ENCODE data around the gene NCAPG2.

Gene NCAPG2

DNA sequence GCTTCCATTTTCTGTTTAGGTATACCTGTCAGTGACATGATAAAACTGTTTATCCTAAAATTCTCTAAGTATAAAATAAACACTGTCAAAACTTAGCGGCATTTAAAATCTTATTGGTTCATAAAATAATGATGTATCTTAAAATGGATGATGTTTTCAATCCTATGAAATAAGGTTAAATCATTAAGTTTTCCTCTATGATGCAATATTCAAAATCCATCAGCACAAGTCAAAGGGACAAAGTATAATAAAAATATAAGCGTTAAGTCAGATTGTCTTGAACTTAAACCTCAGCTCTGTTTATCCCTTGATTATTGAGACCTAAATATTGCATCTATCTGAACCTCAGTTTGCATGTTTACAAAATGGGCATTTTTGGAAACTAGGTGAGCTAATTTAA is 46.6 kb upstream of the NCAPG2 start:
- Histone ChIP-seq H3K4me3 (ENCODE audit: low read length, poor library complexity, severe bottlenecking) (no peak overlapping the region), H4K20me1 (ENCODE audit: insufficient read depth, low read length, poor library complexity, severe bottlenecking) (no peaks in the 10 kb centered on the region), H3K27me3 (ENCODE audit: insufficient read depth, low read length, poor library complexity, severe bottlenecking) (no peaks in the 10 kb centered on the region), H3K4me2 (ENCODE audit: low read depth, low read length, poor library complexity, severe bottlenecking) (no peak overlapping the region), H3K9me3 (ENCODE audit: insufficient read depth, low read depth, low read length) (no peaks in the 10 kb centered on the region), H3K36me3 (ENCODE audit: insufficient read depth, low read length) (peaks cover 82% of the 10 kb centered on the region), H3F3A (ENCODE audit: low read depth) (no peaks in the 10 kb centered on the region), H3K9me2 (replicated peaks; ENCODE audit: low read depth, low read length) (no peaks in the 10 kb centered on the region), H2AFZ (ENCODE audit: low read length) (no peak overlapping the region), H3K4me1 (ENCODE audit: insufficient read depth, low read length, poor library complexity, severe bottlenecking) (no peaks in the 10 kb centered on the region), H3K9ac (ENCODE audit: low read depth, low read length, poor library complexity, severe bottlenecking) (no peak overlapping the region), H3K79me2 (ENCODE audit: insufficient read depth, low read length) (no peaks in the 10 kb centered on the region)
- TF ChIP-seq, protein P1, sequence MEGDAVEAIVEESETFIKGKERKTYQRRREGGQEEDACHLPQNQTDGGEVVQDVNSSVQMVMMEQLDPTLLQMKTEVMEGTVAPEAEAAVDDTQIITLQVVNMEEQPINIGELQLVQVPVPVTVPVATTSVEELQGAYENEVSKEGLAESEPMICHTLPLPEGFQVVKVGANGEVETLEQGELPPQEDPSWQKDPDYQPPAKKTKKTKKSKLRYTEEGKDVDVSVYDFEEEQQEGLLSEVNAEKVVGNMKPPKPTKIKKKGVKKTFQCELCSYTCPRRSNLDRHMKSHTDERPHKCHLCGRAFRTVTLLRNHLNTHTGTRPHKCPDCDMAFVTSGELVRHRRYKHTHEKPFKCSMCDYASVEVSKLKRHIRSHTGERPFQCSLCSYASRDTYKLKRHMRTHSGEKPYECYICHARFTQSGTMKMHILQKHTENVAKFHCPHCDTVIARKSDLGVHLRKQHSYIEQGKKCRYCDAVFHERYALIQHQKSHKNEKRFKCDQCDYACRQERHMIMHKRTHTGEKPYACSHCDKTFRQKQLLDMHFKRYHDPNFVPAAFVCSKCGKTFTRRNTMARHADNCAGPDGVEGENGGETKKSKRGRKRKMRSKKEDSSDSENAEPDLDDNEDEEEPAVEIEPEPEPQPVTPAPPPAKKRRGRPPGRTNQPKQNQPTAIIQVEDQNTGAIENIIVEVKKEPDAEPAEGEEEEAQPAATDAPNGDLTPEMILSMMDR (conservative IDR thresholded peaks at IDR 0.05; ENCODE audit: low read length) = no peak
- TF ChIP-seq EZH2phosphoT487 (IDR thresholded peaks at IDR 0.05; ENCODE audit: borderline replicate concordance) = no peak

DNA sequence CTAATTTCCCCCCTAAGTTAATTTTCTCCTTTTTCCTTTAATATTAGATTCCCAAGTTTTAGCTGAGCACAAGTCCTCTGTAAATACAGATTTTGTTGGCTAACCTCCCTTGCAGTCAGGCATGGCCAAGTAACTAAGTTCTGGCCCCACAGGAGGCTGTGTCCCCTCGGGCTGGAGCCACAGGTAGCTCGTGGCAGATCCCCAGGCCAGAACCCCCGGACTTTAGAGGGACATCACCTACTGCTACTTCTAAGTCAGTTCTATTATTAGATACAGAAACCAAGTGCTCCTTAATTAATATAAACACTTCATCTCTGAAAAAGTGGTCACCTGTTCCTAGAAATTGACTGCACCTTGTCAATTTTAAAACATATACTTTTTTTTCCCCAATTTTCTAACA is 46.1 kb upstream of the NCAPG2 start:
- Histone ChIP-seq H3F3A (ENCODE audit: low read depth) (no peaks in the 10 kb centered on the region), H3K9ac (ENCODE audit: low read depth, low read length, poor library complexity, severe bottlenecking) (no peak overlapping the region), H3K79me2 (ENCODE audit: insufficient read depth, low read length) (no peaks in the 10 kb centered on the region), H3K4me1 (ENCODE audit: insufficient read depth, low read length, poor library complexity, severe bottlenecking) (no peaks in the 10 kb centered on the region), H2AFZ (ENCODE audit: low read length) (no peak overlapping the region), H3K4me2 (ENCODE audit: low read depth, low read length, poor library complexity, severe bottlenecking) (no peak overlapping the region), H3K36me3 (ENCODE audit: insufficient read depth, low read length) (peaks cover 84% of the 10 kb centered on the region), H3K9me2 (replicated peaks; ENCODE audit: low read depth, low read length) (no peaks in the 10 kb centered on the region), H3K9me3 (ENCODE audit: insufficient read depth, low read depth, low read length) (no peaks in the 10 kb centered on the region), H3K4me3 (ENCODE audit: low read length, poor library complexity, severe bottlenecking) (no peak overlapping the region), H4K20me1 (ENCODE audit: insufficient read depth, low read length, poor library complexity, severe bottlenecking) (no peaks in the 10 kb centered on the region), H3K27me3 (ENCODE audit: insufficient read depth, low read length, poor library complexity, severe bottlenecking) (no peaks in the 10 kb centered on the region)
- TF ChIP-seq EZH2phosphoT487 (IDR thresholded peaks at IDR 0.05; ENCODE audit: borderline replicate concordance) = no peak
- TF ChIP-seq, protein P1 (conservative IDR thresholded peaks at IDR 0.05; ENCODE audit: low read length) = no peak

DNA sequence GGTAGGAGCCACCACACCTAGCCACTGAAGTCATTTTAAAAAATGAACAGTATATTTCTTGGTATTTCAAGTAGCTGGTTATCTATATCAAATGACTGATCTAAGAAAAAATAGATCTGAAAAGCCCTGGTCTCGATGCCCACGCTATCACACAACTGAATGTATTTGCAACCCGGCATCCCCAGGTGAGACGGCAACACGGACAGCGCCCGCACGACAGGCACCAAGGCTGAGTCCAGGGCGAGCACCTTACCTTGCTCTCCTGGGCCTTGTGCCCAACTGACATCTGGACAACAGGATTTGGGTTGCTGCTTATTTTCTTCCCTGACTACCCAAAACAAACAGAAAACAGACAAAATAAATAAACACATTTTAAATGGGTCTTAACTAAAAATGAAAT is 44.8 kb upstream of the NCAPG2 start:
- H3K4me1 ChIP-seq (ENCODE audit: insufficient read depth, low read length, poor library complexity, severe bottlenecking) = no peaks in the 10 kb centered on the region
- no peak overlapping the region for H3K4me2 ChIP-seq (ENCODE audit: low read depth, low read length, poor library complexity, severe bottlenecking)
- no peak overlapping the region for H3K4me3 ChIP-seq (ENCODE audit: low read length, poor library complexity, severe bottlenecking)
- H4K20me1 ChIP-seq (ENCODE audit: insufficient read depth, low read length, poor library complexity, severe bottlenecking) = no peaks in the 10 kb centered on the region
- no peaks in the 10 kb centered on the region for H3K9me2 ChIP-seq (replicated peaks; ENCODE audit: low read depth, low read length)
- no peaks in the 10 kb centered on the region for H3K9me3 ChIP-seq (ENCODE audit: insufficient read depth, low read depth, low read length)
- H2AFZ ChIP-seq (ENCODE audit: low read length) = no peak overlapping the region
- H3K79me2 ChIP-seq (ENCODE audit: insufficient read depth, low read length) = no peaks in the 10 kb centered on the region
- H3K36me3 ChIP-seq (ENCODE audit: insufficient read depth, low read length) = peaks cover 83% of the 10 kb centered on the region
- H3K27me3 ChIP-seq (ENCODE audit: insufficient read depth, low read length, poor library complexity, severe bottlenecking) = no peaks in the 10 kb centered on the region
- no peaks in the 10 kb centered on the region for H3F3A ChIP-seq (ENCODE audit: low read depth)
- H3K9ac ChIP-seq (ENCODE audit: low read depth, low read length, poor library complexity, severe bottlenecking) = no peak overlapping the region
- TF ChIP-seq, protein P1 (conservative IDR thresholded peaks at IDR 0.05; ENCODE audit: low read length) = no peak
- no peak for TF ChIP-seq EZH2phosphoT487 (IDR thresholded peaks at IDR 0.05; ENCODE audit: borderline replicate concordance)

Measured in Loucy (cell line).